Astrocyte (in vitro differentiated cells and primary cell): ENCODE results near the gene MCAM.

Experiments used
- CTCF ChIP-seq: IDR thresholded peaks from 2 replicates; pipeline ENCODE4 v1.5.1; 2011; ENCODE audit warnings: low read depth, mild to moderate bottlenecking, inconsistent platforms, low read length, moderate library complexity; ENCODE audit not compliant: insufficient read depth
- EZH2 ChIP-seq: IDR thresholded peaks from 2 replicates; pipeline ENCODE4 v1.6.1; 2012; ENCODE audit warnings: mild to moderate bottlenecking, low read length, inconsistent platforms; ENCODE audit not compliant: insufficient read depth

- no peak for TF ChIP-seq EZH2
- no peak for TF ChIP-seq CTCF
Measured at GRCh38 chr11:119343726-119344125, 26.8 kb upstream of the MCAM start.
